A673 (cell line): ENCODE measurements around the gene COL5A1. TPM values are rescaled to one million over a fixed set of nuclear protein-coding genes. Genes with fewer than 3 reads are reported as not detected.

ENCODE experiments used
- BruUV-seq: library from RNA; stranded (reverse); fragments of 400-500 nt; replicated peaks from 2 replicates; lab custom pipeline; 2021; lab: Mats Ljungman, UMichigan
- CTCF ChIA-PET: fragments of 300-600 bp; sonication (Branson Sonifier 250); formaldehyde crosslinking; loops from one replicate; lab custom pipeline; 2022; ENCODE audit warnings: antibody characterized with exemption; lab: Charles Lee
- POLR2A ChIA-PET: fragments of 300-600 bp; sonication (Branson Sonifier 250); formaldehyde crosslinking; loops from one replicate; lab custom pipeline; 2022; ENCODE audit warnings: antibody characterized with exemption; ENCODE audit not compliant: low non-redundant PET; lab: Charles Lee
- DNase-seq: peaks from one replicate; pipeline ENCODE4 v3.0.0-alpha.2; 2015; ENCODE audit warnings: low spot score
- H3K27ac ChIP-seq: fragments of 200-600 bp; sonication (generic); 2 replicates; pipeline ENCODE4 v1.5.1; 2016; ENCODE audit warnings: mixed run types, low read depth, mild to moderate bottlenecking, mixed read lengths, antibody characterized with exemption, low read length; ENCODE audit not compliant: poor library complexity, severe bottlenecking
- H3K27me3 ChIP-seq: fragments of 200-600 bp; sonication (generic); replicated peaks from 2 replicates; pipeline ENCODE4 v1.6.1; 2017; ENCODE audit warnings: mixed run types, low read depth, mild to moderate bottlenecking, mixed read lengths, antibody characterized with exemption, low read length; ENCODE audit not compliant: insufficient read depth, poor library complexity
- H3K36me3 ChIP-seq: fragments of 200-600 bp; sonication (generic); 2 replicates; pipeline ENCODE4 v1.6.1; 2016; ENCODE audit warnings: mixed run types, mild to moderate bottlenecking, mixed read lengths, antibody characterized with exemption, low read length; ENCODE audit not compliant: insufficient read depth, poor library complexity, severe bottlenecking
- H3K4me1 ChIP-seq: fragments of 200-600 bp; sonication (generic); 2 replicates; pipeline ENCODE4 v1.6.1; 2017; ENCODE audit warnings: mixed run types, mild to moderate bottlenecking, mixed read lengths, antibody characterized with exemption, low read length; ENCODE audit not compliant: insufficient read depth, poor library complexity, severe bottlenecking
- H3K4me3 ChIP-seq: fragments of 200-600 bp; sonication (generic); 2 replicates; pipeline ENCODE4 v1.5.1; 2016; ENCODE audit warnings: low read depth, mixed run types, mild to moderate bottlenecking, mixed read lengths, low read length; ENCODE audit not compliant: poor library complexity, severe bottlenecking
- H3K9me3 ChIP-seq: fragments of 200-600 bp; sonication (generic); 2 replicates; pipeline ENCODE4 v1.6.1; 2016; ENCODE audit warnings: mixed run types, low read depth, mild to moderate bottlenecking, mixed read lengths, antibody characterized with exemption, low read length; ENCODE audit not compliant: poor library complexity, severe bottlenecking
- CTCF ChIP-seq: fragments of 300-800, 200-600 bp; sonication (generic); conservative IDR thresholded peaks from 2 replicates; pipeline ENCODE4 v1.5.1; 2017; ENCODE audit warnings: low read depth, mild to moderate bottlenecking, antibody characterized with exemption, low read length, moderate library complexity, mixed read lengths
- EZH2 ChIP-seq: fragments of 200-600 bp; sonication (generic); IDR thresholded peaks from 2 replicates; pipeline ENCODE4 v1.6.1; 2017; ENCODE audit warnings: borderline replicate concordance, low read depth, mild to moderate bottlenecking, mixed read lengths, antibody characterized with exemption, low read length; ENCODE audit not compliant: poor library complexity, severe bottlenecking
- intact Hi-C: fragments of 100-400 bp; cut with micrococcal nuclease; formaldehyde crosslinking; loops from one replicate; pipeline ENCODE4 v1.10.0; 2022; ENCODE audit not compliant: unreplicated experiment
- total RNA-seq: library from RNA; stranded (reverse); gene quantifications from 2 replicates; pipeline ENCODE4 v1.2.3, GENCODE V29; 2021

Gene COL5A1
- total RNA-seq, 1 experiment from 2014 or later: 33.6 TPM

- no peak overlapping the region for H3K27ac ChIP-seq
- TF ChIP-seq EZH2 (no peak), CTCF (no peak)
- BruUV-seq: no TSS peak
- DNase-seq: no peak
- ChIA-PET CTCF (no interaction called here), POLR2A (no interaction called here)
- H3K27me3 ChIP-seq: no peaks in the 10 kb centered on the region
- no peaks in the 10 kb centered on the region for H3K9me3 ChIP-seq
- no peak overlapping the region for H3K4me3 ChIP-seq
- no peaks in the 10 kb centered on the region for H3K4me1 ChIP-seq
- intact Hi-C loops: no loop called here
- no peaks in the 10 kb centered on the region for H3K36me3 ChIP-seq
These were observed 19.7 kb downstream of the COL5A1 start for GRCh38 chr9:134661299-134661698.

GRCh38 chr9:134661791-134662142, 20.2 kb downstream of the COL5A1 start:
- POLR2A ChIA-PET: no interaction called here
- H3K4me3 ChIP-seq: no peak overlapping the region
- no peak for DNase-seq
- H3K36me3 ChIP-seq: no peaks in the 10 kb centered on the region
- no peak overlapping the region for H3K27ac ChIP-seq
- H3K4me1 ChIP-seq: no peaks in the 10 kb centered on the region
- CTCF ChIA-PET: no interaction called here
- no peaks in the 10 kb centered on the region for H3K27me3 ChIP-seq
- intact Hi-C loops: no loop called here
- BruUV-seq: no TSS peak
- TF ChIP-seq CTCF (no peak), EZH2 (no peak)
- no peaks in the 10 kb centered on the region for H3K9me3 ChIP-seq

- Histone ChIP-seq H3K36me3 (no peaks in the 10 kb centered on the region), H3K4me3 (no peak overlapping the region), H3K4me1 (no peaks in the 10 kb centered on the region), H3K9me3 (no peaks in the 10 kb centered on the region), H3K27ac (no peak overlapping the region), H3K27me3 (no peaks in the 10 kb centered on the region)
- BruUV-seq: no TSS peak
- no peak for DNase-seq
- intact Hi-C loops: no loop called here
- CTCF ChIA-PET: no interaction called here
- TF ChIP-seq CTCF (no peak), EZH2 (no peak)
- POLR2A ChIA-PET: no interaction called here
These were observed 20.7 kb downstream of the COL5A1 start for GRCh38 chr9:134662143-134662876.
